SK-N-SH (cell line): ENCODE results near the gene NR5A1. TPM values are rescaled to one million over a fixed set of nuclear protein-coding genes. Genes with fewer than 3 reads are reported as not detected.

Experiments
- CTCF ChIA-PET: fragments of 300-600, 350-600 bp; formaldehyde crosslinking; extraction: SDS; loops from one replicate; lab custom pipeline; 2021; lab: Yijun Ruan, JAX
- POLR2A ChIA-PET: fragments of 350-600 bp; sonication (Branson Sonifier 250); formaldehyde crosslinking; extraction: SDS; loops from one replicate; lab custom pipeline; 2020; ENCODE audit warnings: antibody characterized with exemption, inconsistent platforms; lab: Yijun Ruan, JAX
- DNase-seq: peaks from one replicate; pipeline ENCODE4 v3.0.0; 2012
- H2AFZ ChIP-seq: fragments of 200-600 bp; sonication (generic); 2 replicates; pipeline ENCODE4 v1.8.1; 2016; ENCODE audit warnings: antibody characterized with exemption, mild to moderate bottlenecking, low read depth
- H3F3A ChIP-seq: fragments of 200-600 bp; sonication (generic); replicated peaks from 2 replicates; pipeline ENCODE3; 2016; ENCODE audit warnings: antibody characterized with exemption, mild to moderate bottlenecking; ENCODE audit not compliant: insufficient read depth
- H3K27ac ChIP-seq, 2 experiments: fragments of 200-500 bp in 1 of 2; fragments of 200-600 bp in 1 of 2; sonication (Bioruptor generic) in 1 of 2; sonication (generic), shearing (Covaris generic) in 1 of 2; 2 replicates each; pipeline versions ENCODE4 v1.5.1 to v1.6.1; 2014 to 2016; ENCODE audit warnings: low read depth in 2 of 2, inconsistent platforms in 1 of 2, low read length in 1 of 2, mild to moderate bottlenecking in 1 of 2, mixed read lengths in 1 of 2
- H3K27me3 ChIP-seq: fragments of 200-600 bp; sonication (generic), shearing (Covaris generic); 2 replicates; pipeline ENCODE4 v1.6.1; 2016; ENCODE audit warnings: mixed run types; ENCODE audit not compliant: insufficient read depth
- H3K36me3 ChIP-seq, 2 experiments: fragments of 200-500 bp in 1 of 2; fragments of 200-600 bp in 1 of 2; sonication (Bioruptor generic) in 1 of 2; sonication (generic) in 1 of 2; replicated peaks in 1 of 2; 2 replicates each; pipeline versions ENCODE3 to v1.5.1; 2014 to 2016; ENCODE audit warnings: low read length in 1 of 2, mild to moderate bottlenecking in 1 of 2; ENCODE audit not compliant: insufficient read depth in 2 of 2, control insufficient read depth in 1 of 2
- H3K4me1 ChIP-seq, 2 experiments: fragments of 200-500 bp in 1 of 2; fragments of 200-600 bp in 1 of 2; sonication (Bioruptor generic) in 1 of 2; sonication (generic), shearing (Covaris generic) in 1 of 2; 2 replicates each; pipeline versions ENCODE4 v1.5.1 to v1.6.1; 2014 to 2016; ENCODE audit warnings: low read depth in 1 of 2, low read length in 1 of 2, mixed run types in 1 of 2; ENCODE audit not compliant: insufficient read depth in 2 of 2, control insufficient read depth in 1 of 2
- H3K4me2 ChIP-seq: fragments of 200-600 bp; sonication (generic), shearing (Covaris generic); 2 replicates; pipeline ENCODE4 v1.6.1; 2017; ENCODE audit warnings: mixed run types
- H3K4me3 ChIP-seq, 2 experiments: fragments of 200-500 bp in 1 of 2; fragments of 200-600 bp in 1 of 2; sonication (Bioruptor generic) in 1 of 2; sonication (generic), shearing (Covaris generic) in 1 of 2; 2 replicates each; pipeline versions ENCODE4 v1.5.1 to v1.8.1; 2014 to 2016; ENCODE audit warnings: low read depth in 2 of 2, inconsistent platforms in 1 of 2, low read length in 1 of 2, mild to moderate bottlenecking in 1 of 2, mixed read lengths in 1 of 2, moderate library complexity in 1 of 2
- H3K79me2 ChIP-seq: fragments of 200-600 bp; sonication (generic); 2 replicates; pipeline ENCODE4 v1.8.1; 2017; ENCODE audit warnings: mild to moderate bottlenecking; ENCODE audit not compliant: insufficient read depth
- H3K9ac ChIP-seq: fragments of 200-600 bp; sonication (generic); 2 replicates; pipeline ENCODE4 v1.6.1; 2017; ENCODE audit warnings: mixed run types
- H3K9me2 ChIP-seq: fragments of 200-600 bp; sonication (generic); 2 replicates; pipeline ENCODE4 v1.6.1; 2017; ENCODE audit warnings: mixed run types
- H3K9me3 ChIP-seq: fragments of 200-600 bp; sonication (generic); 2 replicates; pipeline ENCODE4 v1.6.1; 2017; ENCODE audit warnings: mixed run types, mild to moderate bottlenecking, moderate library complexity
- H4K20me1 ChIP-seq: fragments of 200-600 bp; sonication (generic); 2 replicates; pipeline ENCODE4 v1.6.1; 2017; ENCODE audit warnings: mild to moderate bottlenecking, mixed run types; ENCODE audit not compliant: insufficient read depth
- CHD2 ChIP-seq: fragments of 150-350 bp; IDR thresholded peaks from 2 replicates; pipeline ENCODE4 v1.6.1; 2018; ENCODE audit warnings: low read length; ENCODE audit not compliant: partially characterized antibody
- EP300 ChIP-seq, 2 experiments: IDR thresholded peaks; 2 replicates each; pipeline versions ENCODE4 v1.4.0 to v1.6.1; 2012; ENCODE audit warnings: borderline replicate concordance in 1 of 2, low read depth in 1 of 2, low read length in 1 of 2
- EZH2phosphoT487 ChIP-seq: fragments of 200-600 bp; sonication (generic); IDR thresholded peaks from 2 replicates; pipeline ENCODE4 v1.6.1; 2017; ENCODE audit warnings: low read depth, mixed run types, mild to moderate bottlenecking, antibody characterized with exemption, moderate library complexity, borderline replicate concordance
- FOXM1 ChIP-seq: IDR thresholded peaks from 2 replicates; pipeline ENCODE4 v1.4.0; 2012; ENCODE audit warnings: low read depth, mild to moderate bottlenecking
- GABPA ChIP-seq: IDR thresholded peaks from 2 replicates; pipeline ENCODE4 v1.4.0; 2012; ENCODE audit warnings: low read depth, mild to moderate bottlenecking
- GATA2 ChIP-seq: sonication (generic); formaldehyde crosslinking; IDR thresholded peaks from 2 replicates; pipeline ENCODE4 v1.5.0; 2020; ENCODE audit warnings: mild to moderate bottlenecking, missing genetic modification reagents
- MXI1 ChIP-seq: IDR thresholded peaks from 2 replicates; pipeline ENCODE4 v1.6.1; 2012; ENCODE audit warnings: mild to moderate bottlenecking, low read depth, low read length, improper control_type of control experiment
- RAD21 ChIP-seq: IDR thresholded peaks from 2 replicates; pipeline ENCODE4 v1.6.1; 2012; ENCODE audit warnings: mild to moderate bottlenecking, low read length
- SMC3 ChIP-seq: IDR thresholded peaks from 2 replicates; pipeline ENCODE4 v1.6.1; 2012; ENCODE audit warnings: low read depth, low read length, improper control_type of control experiment
- WGBS: methylation state at CpG from one replicate; pipeline ENCODE4 v1.1.6; 2017; ENCODE audit warnings: low lambda C conversion rate; 5-methylcytosine and 5-hydroxymethylcytosine counted together
- polyA plus RNA-seq, 3 experiments: library from polyadenylated mRNA; depleted of rRNA; stranded (reverse); fragments of >200 nt; gene quantifications; 2 replicates each; pipeline ENCODE4 v1.2.3, GENCODE V29; 2012
- TF ChIP-seq, protein P1 (sequence below): fragments of 150-350 bp; IDR thresholded peaks from 2 replicates; pipeline ENCODE4 v1.6.1; 2016; ENCODE audit warnings: mild to moderate bottlenecking, low read depth, low read length

NR5A1 gene
- polyA plus RNA-seq, 1 of the 3 experiments (the other 2 are of a cell fraction), result not detected

DNA sequence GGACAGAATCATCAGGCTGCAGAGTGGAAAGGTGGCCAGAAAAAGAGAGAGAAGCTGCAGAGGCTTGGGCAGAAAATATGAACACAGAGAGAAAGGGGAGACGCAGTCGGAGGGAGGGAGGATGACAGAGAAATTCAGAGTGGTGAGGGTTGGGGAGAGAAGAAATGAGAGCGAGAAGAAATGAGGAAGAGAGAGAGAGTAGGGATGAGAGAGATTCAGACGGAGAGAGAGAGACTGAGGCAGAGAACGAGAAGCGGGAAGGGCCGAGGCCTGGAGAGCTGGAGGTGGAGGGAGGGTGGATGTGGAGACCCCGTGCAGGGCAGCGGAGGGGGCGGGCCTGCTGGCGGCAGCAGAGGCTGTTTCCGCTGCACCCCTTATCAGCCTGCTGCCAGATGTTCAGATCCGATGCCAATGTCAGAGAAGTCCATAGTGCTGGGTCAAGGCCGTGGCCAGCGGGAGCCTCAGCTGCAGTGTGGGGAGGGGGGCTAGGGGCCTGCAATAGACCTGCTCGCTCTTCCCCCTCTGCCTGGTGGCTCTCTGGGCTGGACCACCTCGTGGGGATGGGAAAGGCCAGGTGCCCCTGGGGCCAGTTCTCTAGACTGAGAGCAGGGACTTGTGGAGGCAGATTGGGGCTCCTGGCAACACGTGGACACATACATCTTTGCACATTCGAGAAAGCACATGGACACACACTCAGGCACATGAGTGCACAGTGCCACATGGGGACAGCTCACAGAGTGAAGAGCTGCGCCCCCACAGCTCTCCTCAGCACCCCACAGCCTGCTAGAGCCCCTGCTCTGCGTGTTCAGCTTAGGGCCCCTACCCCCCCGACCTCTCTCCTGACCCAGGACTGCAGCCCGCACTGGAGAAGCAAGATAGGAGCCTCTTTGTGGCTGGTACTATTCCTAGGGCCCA is 4.9 kb upstream of the NR5A1 start:
- Histone ChIP-seq H3F3A (no peaks in the 10 kb centered on the region), H4K20me1 (no peaks in the 10 kb centered on the region), H3K9me2 (no peaks in the 10 kb centered on the region), H3K36me3 (no peaks in the 10 kb centered on the region), H3K4me2 (no peak overlapping the region), H3K27me3 (no peaks in the 10 kb centered on the region), H3K4me3 (no peak overlapping the region), H3K79me2 (no peaks in the 10 kb centered on the region), H3K9ac (no peak overlapping the region), H2AFZ (no peak overlapping the region), H3K9me3 (no peaks in the 10 kb centered on the region), H3K4me1 (peaks cover 0 to 31% of the 10 kb centered on the region in 2 experiments; a peak in 2 of 4 replicates), H3K27ac (peak overlapping the region in 1 of 2 experiments; percentile 61; a peak in 2 of 4 replicates)
- CTCF ChIA-PET, result interaction anchor here (0.6 to 5.0 kb wide), 14 partner anchors 11 to 121 kb away, joined by 3 to 21 read pairs (median 3); no protein-coding TSS in a partner anchor
- DNase-seq, result peak; percentile 96
- 70% methylated on average over 14 of the region's 23 CpGs for WGBS
- TF ChIP-seq FOXM1 (no peak), EZH2phosphoT487 (no peak), GATA2 (CRISPR knock-in tag) (peak; percentile 88), EP300 (IDR thresholded peaks at IDR 0.05; ENCODE audit: borderline replicate concordance in 1 of 2, low read depth in 1 of 2, low read length in 1 of 2) (peak in 1 of 2 experiments; percentile 43; a peak in 1 of 4 replicates), MXI1 (peak; percentile 86), CHD2 (peak; percentile 44)
- POLR2A ChIA-PET, result interaction anchor here (0.9 to 2.2 kb wide), 2 partner anchors 15 to 25 kb away, joined by 3 to 6 read pairs; no protein-coding TSS in a partner anchor

DNA sequence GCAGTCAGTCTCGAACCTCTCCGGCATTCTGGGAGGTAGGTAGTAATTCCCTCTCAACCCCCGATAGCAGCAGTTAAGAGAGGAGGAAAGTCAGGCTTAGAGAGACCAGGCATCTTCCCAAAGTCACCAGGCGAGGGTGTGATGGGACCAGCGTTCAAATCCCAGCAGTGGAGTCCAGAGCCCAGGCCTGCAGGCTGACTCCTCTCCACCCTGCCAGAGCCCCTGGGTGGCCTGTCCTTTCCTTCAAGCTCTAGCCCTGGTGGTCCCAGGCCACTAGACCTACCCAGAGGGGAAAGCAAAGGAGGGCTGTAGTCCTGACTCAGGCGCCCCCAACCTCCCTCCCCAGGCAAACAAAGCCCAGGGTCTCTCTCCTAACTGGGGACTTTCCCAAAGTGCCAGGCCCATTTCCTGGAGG is 4.2 kb upstream of the NR5A1 start:
- H3K4me2 ChIP-seq, result no peak overlapping the region
- H3K9me2 ChIP-seq, result no peaks in the 10 kb centered on the region
- peak; percentile 69 for DNase-seq
- H3K27me3 ChIP-seq, result no peaks in the 10 kb centered on the region
- H3K9me3 ChIP-seq, result no peaks in the 10 kb centered on the region
- H3K27ac ChIP-seq, result peak overlapping the region in 1 of 2 experiments; percentile 61; a peak in 2 of 4 replicates
- H3K4me1 ChIP-seq, result peaks cover 0 to 31% of the 10 kb centered on the region in 2 experiments; a peak in 2 of 4 replicates
- H3F3A ChIP-seq, result no peaks in the 10 kb centered on the region
- H4K20me1 ChIP-seq, result no peaks in the 10 kb centered on the region
- POLR2A ChIA-PET, result no interaction called here
- H2AFZ ChIP-seq, result no peak overlapping the region
- 87% methylated on average over 5 of the region's 6 CpGs for WGBS
- H3K9ac ChIP-seq, result no peak overlapping the region
- CTCF ChIA-PET, result interaction anchor here (0.6 to 5.0 kb wide), 12 partner anchors 10 to 101 kb away, joined by 3 to 21 read pairs (median 4); no protein-coding TSS in a partner anchor
- TF ChIP-seq GABPA, result no peak
- TF ChIP-seq RAD21, result peak; percentile 59
- TF ChIP-seq SMC3, result peak; percentile 30; the same call in 1 of the 2 replicates
- TF ChIP-seq, protein P1, sequence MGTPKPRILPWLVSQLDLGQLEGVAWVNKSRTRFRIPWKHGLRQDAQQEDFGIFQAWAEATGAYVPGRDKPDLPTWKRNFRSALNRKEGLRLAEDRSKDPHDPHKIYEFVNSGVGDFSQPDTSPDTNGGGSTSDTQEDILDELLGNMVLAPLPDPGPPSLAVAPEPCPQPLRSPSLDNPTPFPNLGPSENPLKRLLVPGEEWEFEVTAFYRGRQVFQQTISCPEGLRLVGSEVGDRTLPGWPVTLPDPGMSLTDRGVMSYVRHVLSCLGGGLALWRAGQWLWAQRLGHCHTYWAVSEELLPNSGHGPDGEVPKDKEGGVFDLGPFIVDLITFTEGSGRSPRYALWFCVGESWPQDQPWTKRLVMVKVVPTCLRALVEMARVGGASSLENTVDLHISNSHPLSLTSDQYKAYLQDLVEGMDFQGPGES, result no peak
- no peak overlapping the region for H3K4me3 ChIP-seq
- no peaks in the 10 kb centered on the region for H3K79me2 ChIP-seq
- no peaks in the 10 kb centered on the region for H3K36me3 ChIP-seq
